ENCODE measurements around the gene THAP4.

THAP4 gene

DNA sequence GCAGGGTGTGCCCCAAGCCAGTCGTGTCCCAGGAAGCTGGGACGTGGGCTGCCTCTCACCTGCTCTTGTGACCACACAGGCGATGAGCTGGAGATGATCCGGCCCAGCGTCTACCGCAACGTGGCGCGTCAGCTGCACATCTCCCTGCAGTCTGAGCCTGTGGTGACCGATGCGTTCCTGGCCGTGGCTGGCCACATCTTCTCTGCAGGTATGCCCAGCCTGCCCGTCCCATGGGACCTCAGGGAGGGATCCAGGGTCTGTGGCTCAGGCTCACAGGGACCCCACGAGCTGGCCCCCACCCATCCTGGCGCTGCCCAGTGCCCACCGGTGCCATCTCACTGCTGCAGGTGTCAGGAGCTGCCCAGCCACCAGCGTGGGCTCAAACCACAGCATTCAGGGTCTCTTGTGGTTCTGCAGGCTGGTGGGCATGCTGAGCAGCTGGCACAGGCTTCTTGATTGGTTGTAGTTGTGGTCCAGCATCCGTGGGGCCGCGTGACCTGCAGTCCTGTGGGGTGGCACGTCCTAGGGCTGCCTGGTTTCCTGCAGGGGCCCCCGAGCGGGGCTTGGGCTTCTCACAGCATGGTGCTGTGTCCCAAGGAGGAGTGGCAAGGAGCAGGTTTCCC lies 74.6 kb downstream of the THAP4 start:
- DNase-seq, result no peak

DNA sequence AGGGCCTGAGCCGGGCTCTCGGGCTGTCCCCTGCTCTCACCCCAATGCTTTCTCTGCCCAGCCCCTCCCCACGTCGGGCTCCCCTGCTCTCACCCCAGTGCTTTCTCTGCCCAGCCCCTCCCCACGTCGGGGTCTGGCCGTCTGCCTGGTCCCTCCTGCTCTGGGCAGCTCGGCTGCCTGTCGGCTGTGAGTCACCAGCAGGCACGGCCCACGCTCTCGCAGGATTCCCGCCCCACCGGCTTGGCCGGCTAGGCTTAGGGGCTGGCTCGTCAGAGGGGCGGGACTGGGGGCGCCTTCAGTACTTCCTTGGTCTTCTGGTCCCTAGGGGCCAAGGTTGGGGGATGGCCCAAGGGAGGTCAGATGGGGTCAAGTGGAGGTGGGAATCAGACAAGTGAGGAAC lies 75.1 kb downstream of the THAP4 start:
- DNase-seq, result no peak

DNA sequence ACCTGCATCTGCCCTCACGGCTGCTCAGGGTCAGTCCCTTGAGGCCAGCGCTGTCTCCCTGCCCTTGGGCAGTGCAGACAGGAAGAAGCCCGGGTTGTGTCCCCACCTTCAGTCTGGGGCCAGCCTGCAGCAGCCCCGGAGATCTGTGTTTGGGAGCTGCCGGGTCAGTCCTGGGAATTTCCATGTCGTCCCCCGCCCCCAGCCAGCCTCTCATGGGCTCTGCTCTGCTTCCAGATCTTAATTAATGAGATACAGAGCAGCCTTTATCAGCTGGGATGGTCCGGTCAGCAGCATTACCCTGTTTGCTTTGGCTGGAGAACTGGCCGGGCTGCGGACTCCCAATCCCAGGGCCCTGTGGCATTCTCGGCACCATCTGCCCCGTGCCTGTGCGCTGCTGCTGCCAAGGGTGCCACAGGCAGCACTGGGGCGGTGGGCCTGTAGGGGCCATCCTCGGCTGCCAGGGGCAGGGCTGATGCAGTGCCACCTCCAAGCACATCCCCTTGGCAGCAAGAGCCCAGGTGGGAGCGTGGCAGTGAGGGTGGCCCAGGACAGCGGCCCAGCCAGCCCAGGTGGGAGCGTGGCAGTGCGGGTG lies 76.0 kb downstream of the THAP4 start:
- no peak for DNase-seq

DNA sequence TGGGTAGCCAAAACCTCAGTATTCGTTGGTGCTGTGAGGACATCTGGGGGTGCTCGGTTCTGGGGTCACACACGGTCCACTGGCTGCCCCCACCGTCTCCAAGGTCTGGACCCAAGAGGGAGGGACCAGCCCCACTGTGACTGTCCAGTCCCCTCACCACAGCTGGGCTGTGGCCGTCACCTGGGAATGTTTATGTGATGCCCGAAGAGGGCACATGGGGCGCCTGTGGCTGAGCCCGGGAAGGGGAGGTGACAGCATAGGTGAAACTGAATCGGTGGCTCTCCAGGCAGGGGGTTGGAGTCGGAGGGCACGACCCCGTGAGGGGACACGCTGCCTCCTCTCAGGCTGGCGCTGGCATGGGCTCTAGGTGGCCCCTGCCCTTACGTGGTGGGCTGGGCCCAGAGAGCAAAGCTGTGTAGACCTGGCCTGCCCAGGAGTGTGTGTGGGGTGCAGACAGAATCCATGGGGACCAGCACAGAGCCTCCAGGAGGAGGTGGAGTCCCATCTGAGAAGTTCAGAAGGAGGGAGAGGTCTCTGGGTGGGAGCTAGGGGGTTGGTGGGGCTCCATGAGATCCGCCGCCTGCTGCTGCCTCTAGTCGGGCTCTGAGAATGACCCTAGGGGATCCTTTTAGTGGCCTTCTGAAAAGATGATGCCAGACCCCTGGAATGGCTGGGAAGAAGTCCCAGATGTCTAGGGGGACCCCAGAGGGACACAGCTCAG lies 76.6 kb downstream of the THAP4 start:
- DNase-seq, result no peak

DNA sequence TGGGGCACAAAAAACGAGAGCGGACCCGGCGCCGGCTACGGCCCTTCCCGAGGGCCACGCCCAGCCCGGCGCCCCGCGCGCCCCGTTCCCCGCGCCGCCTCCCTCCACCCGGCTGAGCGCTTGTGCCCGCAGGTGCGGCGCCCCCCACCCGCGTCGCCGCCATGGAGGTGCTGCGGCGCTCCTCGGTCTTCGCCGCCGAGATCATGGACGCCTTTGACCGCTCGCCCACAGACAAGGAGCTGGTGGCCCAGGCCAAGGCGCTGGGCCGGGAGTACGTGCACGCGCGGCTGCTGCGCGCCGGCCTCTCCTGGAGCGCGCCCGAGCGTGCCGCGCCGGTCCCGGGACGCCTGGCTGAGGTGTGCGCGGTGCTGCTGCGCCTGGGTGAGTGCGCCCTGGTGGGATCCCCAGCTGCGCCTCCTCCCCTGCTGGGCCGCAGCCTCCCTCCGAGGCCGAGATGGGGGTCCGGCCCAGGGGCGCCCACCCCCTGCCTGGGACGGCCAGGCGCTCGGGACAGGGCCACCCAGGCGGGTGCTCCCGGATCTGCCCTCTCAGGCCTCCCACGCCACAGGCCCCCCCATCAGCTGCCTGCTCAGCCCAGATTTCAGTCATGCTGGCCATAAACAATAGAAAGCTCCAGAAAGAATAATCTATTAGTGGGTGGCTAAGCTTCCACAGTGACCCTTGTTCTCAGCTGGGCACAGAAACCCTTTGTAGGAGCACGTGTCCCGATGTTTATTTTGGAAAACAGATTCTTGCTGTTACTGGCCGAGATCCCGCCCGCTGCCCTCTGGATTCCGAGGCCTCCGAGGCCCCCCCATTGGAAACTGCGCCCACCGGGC lies 77.4 kb downstream of the THAP4 start:
- no peak for DNase-seq

DNA sequence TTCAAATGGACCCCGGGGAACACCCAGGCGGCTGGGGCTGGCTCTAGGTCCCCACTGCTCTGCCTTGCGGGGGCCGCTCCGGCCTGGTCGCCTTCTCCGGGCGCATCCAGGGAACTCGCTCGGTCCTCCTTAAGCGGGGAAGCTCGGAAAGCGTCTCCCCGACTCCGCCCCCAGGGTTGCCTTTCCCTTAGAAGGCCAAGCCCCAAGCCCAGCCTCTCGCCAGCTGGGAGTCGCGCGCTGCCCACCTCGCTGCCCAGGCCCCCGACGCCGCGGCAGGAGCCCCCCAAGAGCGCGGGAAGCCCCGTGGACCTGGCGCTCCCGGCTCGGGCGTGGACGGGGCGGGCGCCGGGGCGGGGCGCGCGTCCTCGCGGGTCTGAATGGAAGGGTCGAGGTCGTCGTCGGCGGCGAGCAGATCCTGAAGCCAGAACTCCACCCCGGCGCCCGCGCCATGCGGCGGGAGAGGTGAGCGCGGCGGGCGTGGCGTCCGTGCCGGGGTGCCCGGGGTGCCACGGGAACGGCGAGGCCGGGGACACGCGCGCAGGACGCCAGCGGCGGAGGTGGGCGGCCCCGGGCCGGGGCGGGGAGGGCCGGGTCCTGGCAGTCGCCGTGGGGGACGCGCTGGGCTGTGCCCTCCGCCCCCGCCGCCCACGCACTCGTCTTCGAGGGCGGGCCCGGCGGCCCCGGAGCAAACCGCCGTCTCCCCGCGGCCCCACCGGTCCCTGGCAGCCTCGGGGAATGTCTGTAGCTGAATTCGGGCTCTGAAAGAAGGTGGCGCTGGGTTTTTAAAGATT lies 78.2 kb downstream of the THAP4 start, which contains the start of gene BOK:
Gene BOK, plus strand, starts transcription at position 214 of the 791 bp plus-strand sequence. CDS start 739 bp downstream, outside the sequence.
- no peak for DNase-seq

DNA sequence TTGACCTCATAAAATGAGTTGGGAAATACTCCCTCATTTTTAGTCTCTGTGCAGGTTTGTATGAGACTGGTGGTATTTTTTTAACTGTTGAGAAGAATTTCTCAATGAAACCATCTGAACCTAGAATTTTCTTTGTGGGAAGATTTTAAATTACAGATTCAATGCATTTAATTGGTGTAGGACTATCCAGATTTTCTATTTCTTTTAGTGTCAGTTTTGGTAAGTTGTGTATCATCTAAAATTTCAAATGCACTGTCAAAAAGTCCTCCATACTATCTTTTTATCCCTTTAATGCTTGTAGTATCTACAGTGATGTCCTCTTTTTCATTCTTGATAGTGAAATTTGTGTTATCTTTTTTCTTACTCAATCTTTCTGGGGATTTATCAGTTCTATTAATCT lies 80.2 kb downstream of the THAP4 start:
- no peak for DNase-seq

DNA sequence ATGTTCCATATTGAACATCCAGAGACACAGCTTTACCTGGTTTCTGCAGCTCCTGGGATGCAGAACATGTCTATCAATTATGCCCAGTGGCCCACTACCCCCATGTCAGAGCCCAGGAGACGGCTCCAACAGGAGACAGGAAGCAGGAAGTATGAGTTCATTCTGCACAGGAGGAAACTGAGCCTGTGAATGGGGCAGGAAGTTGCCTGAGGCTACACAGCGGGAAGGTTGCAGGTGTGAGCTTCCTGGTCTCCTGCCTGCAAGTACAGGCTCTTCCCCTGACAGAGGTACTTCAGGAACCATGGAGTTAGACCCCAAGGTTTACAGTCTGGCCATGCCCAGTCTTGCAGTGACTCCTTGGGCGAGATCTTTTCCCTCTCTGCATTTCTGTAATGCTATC lies 81.2 kb downstream of the THAP4 start:
- DNase-seq, result no peak

DNA sequence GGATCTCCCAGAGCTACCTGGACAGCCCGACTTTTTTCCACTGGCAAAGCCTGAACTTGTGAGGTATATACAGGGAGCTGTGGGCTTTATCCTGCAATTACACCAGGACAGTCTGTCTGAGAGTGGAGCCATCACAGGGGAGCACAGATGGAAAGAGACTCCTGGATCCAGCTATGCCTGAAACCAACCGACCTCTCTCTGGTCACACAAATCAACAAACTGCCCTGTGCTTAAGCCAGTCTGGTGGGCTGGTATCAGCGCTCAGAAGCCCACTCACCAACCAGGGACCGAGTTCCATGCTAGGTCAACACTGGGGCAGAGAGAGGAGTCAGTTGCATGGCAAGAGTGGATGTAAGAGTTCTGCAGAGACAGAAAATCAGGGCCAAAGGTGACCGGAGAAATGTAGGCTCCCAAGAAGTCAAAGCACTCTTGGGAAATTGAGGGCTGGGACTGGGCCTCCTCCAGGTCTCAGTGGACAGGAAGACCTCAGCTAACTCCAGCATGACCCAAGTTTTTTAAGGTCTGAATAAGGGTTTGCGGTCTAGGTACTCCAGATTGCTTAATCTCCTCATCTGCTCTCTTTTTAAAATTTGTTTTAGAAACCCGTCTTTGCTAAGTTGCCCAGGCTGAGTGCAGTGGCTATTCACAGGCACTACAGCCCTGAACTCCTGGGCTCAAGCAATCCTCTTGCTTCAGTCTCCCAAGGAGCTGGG lies 82.2 kb downstream of the THAP4 start:
- DNase-seq, result no peak

DNA sequence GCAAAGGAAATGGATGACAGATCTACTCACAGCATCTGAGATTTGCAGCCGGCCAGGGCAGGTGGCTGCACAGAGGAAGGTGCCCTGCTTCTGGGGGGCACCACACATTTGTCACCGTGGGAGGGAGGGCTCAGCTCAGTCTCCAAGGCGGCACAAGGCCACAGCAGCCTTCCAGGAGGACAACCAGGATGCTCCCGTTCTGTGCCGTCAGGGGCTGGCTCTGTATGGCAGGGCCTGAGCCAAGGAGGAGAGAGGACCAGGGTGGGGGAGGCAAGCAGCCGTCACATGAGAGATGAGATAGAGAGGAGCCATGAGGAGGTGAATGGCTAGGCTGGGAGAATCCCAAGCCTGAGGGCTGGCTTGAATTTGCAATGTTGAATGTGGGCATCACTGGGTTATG lies 83.0 kb downstream of the THAP4 start:
- DNase-seq, result no peak

DNA sequence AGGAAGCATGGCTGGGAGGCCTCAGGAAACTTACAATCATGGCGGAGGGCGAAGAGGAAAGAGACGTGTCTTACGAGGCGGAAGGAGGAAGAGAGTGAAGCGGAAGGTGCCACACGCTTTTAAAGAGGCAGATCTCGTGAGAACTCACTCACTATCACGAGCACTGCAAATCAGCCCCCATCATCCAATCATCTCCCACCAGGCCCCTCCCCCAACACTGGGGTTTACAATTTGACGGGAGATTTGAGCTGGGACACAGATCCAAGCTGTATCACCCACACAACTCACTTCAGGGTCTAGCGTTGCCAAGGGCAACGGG lies 83.5 kb downstream of the THAP4 start:
- DNase-seq, result no peak

DNA sequence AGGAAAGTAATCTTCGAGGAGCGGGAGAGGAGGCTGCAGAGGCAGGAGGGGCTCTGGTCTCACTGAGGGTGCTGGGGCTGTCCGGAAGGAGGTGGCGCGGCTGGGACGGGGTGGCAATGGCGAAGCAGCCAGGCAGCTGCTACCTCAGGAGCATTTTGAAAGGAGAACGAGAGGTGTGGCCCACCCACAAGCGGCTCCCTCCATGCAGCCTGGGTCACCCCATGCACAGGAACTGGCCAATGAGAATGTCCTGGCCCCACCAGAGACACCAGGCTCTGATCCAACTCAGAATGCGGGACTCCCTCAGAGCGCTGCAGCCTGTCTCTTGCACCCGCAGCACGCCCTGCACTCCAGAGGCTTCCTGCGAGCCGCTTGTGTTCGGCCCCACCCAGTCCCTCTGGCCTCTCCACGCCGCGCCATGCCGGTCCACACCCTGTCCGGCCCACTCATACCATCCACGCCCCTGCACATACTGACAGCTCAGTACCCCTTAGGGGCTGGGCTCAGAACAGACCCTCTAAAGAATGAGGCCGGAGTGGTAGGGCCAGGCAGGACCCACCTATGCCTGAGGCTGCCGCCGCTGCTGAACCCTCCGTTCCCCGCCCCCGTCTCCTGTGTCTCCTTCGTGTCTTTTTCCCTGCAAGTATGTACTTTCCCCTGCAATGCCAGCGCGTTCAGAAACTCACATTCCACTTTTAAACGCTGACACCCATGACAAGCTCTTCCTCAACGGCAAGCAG lies 84.8 kb downstream of the THAP4 start:
- DNase-seq, result no peak

DNA sequence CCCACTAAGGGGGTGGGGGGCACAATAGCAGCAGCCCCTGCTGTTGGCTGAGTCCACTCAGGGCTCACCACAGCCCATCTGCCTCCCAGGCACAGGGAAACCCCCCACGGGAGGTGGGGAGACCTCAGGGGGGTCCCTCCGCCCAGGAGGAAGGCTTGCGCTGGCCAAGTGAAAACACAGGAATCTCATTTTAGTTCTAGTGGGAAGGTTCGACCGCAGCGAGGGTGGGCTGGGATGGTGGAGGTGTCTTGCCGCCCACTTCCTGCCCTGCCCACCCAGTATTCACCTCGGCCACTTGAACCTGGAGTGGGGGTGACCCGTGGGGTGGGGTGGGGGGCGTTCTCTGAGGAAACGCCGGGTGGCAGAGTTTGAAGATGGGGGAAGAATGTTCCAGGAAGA lies 85.4 kb downstream of the THAP4 start:
- no peak for DNase-seq

DNA sequence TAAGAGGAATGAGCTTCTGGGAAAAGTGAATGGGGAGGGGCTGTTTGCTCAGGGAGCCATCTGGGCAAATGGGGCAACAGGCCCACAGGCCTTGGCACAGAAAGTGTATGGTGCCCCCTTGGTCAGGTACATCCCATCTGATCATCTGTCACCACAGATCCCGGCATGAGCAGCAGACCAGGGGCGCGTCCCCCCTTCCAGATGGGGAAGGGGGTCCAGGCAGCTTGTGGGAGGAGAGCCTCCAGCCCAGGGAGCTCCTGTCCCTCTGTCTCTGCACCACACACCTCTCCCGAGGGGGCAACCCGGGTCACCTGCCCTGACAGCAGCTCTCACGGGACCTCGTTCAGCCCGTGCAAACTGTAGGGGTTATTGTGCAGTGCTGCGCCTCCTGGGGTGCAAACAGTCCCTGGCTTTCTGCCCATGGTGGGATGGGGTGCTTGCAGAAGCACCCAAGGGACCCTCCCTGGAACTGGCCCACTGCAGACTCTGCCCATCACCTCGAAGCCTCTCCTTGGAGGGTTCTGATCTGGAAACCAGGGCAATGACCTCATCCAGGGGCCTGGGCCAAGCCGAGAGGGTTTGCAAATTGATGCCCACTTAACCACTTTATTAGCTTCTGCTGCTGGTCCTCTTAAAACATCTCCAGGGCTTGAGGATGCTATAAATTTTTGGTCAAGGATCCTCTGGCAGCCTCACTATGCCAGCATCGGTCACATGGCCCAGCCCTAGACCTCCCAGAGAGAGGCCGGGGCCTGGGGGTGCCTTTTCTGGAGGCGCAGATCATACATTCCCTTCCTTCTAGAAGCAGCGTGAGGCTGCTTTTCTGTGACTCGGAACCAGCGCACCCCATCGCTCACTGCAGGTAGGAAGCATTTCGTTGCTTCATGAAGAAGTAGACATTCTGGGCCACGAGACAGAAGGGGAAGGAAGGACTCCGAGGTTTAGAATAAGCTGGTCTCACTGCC lies 86.1 kb downstream of the THAP4 start:
- DNase-seq, result no peak

DNA sequence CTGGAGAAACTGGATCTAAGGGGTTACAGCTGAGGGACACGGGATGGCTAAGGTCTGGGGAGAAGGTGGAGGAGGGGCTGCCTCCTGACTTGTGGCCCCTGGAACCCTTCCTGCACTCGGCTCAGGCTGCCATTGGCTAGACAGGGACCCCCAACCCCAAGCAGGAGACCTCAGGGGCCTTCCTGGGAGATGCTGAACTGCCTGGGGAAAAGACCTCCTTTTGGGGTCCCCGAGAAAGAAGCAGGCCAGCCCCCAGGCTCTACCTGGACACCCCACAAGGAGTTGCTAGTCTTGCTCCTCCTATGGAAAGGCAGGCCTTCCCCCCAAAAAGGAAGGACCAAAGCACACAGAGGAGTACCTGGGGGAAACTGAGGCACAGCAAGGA lies 88.5 kb downstream of the THAP4 start:
- no peak for DNase-seq

DNA sequence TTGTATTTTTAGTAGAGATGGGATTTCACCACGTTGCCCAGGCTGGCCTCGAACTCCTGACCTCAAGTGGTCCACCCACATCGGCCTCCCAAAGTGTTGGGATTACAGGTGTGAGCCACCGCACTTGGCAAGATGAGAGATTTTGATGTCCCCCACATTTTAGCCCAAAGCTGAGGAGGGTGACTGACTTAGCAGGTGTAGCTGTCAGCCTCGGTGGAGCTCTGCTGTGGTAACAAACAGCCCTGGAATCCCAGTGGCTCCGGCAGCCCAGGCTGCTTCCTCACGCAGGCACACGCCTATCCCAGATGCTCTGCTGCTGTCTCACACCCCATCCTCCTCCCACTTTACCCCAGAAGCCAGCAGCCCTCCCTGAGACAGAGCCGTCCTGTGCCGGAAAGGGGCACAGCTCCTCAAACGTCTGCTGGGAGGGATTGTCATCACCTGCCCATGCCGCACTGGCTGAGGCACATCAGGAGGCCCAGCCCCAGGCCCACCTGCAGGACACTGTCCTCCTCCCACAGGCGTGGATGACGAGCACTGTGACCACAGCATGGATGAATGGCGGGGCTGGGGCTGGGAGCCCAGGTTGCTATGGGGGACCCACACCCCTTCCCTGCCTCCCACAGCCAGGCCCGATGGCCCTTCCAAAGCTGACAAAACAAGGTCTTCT lies 89.0 kb downstream of the THAP4 start:
- DNase-seq, result no peak

DNA sequence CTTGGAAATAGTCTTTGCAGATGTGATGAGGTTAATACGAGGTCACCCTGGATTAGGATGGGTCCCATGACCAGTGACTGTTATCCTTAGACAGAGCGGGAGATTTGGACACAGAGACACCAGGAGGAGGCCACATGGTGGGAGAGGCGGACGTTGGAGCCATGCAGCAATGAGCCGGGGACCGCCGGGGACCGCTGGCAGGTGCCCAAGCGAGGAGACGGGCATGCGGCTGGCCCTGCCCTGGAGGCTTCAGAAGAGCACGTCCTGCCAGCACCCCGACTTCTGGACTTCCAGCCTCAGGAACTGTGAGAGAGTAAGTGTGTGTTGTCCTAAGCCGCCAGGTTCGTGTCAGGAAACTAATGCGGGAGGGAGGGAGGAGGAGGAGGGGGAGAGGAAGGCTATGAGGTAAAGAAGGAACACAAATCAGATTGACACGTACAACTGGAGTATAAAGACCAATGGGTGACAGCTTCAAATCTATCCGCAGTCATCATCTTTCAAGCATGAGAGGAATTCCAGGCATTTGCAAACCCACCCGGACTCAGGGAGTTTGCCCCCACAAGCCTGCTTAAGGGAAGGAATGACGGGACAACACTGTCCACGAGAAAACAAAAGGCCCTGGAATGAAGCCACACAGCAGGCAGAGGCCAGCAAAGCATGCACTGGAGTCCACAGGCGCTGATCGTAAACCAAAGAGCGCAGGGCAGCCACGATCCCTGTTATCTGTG lies 90.0 kb downstream of the THAP4 start:
- no peak for DNase-seq

DNA sequence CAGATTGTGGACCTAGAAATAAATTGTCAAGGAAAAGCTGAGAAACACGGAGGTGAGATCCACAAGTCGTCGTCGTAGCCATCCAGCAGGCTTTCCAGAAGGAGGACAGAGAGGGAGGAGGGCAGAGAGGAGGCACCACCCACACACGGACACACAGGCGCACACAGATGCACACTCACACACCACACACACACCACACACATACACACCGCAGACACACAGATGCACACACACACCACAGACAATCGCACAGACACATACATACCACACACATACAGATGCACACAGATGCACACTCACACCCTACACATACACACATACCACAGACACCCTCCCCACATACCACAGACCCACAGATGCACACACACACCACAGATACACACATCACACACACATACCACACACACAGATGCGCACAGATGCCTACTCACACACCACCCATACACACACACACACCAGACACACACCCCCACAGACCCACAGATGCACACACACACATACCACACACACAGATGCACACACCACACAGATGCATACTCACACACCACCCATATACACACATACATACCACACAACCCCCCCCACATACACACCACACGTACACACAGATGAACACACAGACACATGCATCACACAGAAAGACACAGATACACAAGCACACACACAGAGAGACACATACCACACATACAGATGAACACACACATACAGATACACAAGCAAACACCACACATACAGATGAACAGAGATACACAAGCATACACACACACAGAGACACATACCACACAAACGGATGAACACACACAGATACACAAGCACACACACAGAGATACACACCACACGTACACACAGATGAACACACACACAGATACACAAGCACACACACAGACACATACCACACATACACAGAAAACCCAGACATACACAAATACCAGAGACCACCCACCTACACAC lies 91.2 kb downstream of the THAP4 start:
- no peak for DNase-seq

Data from stimulated activated naive CD4-positive, alpha-beta T cell (primary cell).